Choroid plexus epithelial cell (primary cell): ENCODE data around the gene TRIM10.
A peak's percentile ranks its signal among the peaks of the same experiment; 100 is the strongest.

Source experiments
- DNase-seq: peaks from one replicate; pipeline ENCODE4 v3.0.0-alpha.2; 2010; ENCODE audit warnings: low read depth
- H3K4me3 ChIP-seq: 2 replicates; pipeline ENCODE4 v1.5.1; 2011; ENCODE audit warnings: low read depth, mild to moderate bottlenecking, control low read depth, low read length, moderate library complexity
- CTCF ChIP-seq: conservative IDR thresholded peaks from 2 replicates; pipeline ENCODE4 v1.5.1; 2011; ENCODE audit warnings: low read depth, mild to moderate bottlenecking, control low read depth, inconsistent platforms, low read length, moderate library complexity

Gene TRIM10

DNA sequence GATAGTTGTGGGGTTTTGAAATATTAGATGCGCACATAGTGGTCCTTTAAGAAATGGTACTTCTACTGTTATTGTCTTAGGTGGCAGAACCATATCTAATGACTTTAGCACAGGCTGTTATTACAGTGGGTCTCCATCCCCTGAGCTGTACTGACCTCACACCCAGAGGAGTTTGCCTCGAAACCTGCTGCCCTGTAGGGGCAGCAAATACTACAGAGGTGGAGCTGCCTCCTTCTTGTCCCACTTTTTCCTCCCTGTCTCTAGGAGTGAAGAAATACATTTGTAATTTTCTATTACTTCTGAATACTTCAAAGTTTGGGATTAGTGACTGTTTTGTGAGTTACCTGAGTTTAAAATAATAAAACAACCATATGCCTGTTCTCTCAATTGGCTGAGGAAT is 56.4 kb downstream of the TRIM10 start:
- no peak overlapping the region for H3K4me3 ChIP-seq
- no peak for TF ChIP-seq CTCF
- DNase-seq: no peak

DNA sequence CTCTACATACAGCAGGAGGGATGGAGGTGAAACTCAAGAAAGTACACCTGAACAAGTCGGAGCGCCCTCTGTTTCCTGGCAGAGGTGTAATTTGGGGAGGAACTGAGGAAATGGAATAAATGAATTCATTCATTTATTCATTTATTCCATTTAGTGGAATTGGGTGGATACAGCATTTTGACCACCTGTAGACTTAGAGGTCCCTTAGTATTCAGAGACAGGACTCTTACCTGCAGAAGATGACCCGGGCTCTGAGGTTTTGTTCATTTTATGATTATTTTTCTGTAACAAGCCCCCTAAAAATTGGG is 57.2 kb downstream of the TRIM10 start:
- no peak for TF ChIP-seq CTCF
- peak overlapping the region; percentile 50 for H3K4me3 ChIP-seq
- DNase-seq: no peak

GRCh38 chr6:30102970-30103871 is 57.8 kb downstream of the TRIM10 start:
- DNase-seq: peak; percentile 92
- peak overlapping the region; percentile 50 for H3K4me3 ChIP-seq
- TF ChIP-seq CTCF: peak; percentile 93

DNA sequence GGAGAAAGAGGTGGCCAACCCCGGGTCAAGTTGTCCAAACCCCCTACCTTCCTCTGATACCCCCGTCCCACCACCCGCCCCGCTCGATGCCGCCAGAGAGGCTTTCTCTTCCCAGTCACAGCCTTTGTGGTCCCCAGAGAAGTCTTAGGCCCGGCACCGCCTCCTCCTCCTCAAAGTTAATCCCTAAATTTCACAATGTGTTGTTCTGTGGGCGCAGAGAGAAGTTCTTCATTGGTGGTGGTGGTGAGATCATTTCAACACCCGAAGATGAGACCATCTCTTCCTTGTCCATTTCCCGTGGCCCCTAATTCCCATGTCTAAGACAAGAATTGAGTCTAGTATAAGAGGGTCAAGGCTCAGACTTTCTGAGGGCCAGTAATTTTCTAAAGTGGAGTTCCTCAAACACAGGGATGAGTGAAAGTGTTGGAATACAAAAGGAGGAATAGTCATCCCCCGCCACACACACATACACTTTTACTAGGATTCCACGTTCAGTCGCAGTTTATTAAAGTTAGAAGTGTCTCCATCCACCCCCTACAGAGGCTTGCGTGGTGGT is 58.5 kb downstream of the TRIM10 start:
- peak; percentile 20 for DNase-seq
- H3K4me3 ChIP-seq: peak overlapping the region; percentile 52
- no peak for TF ChIP-seq CTCF
